Vagina (tissue), 2 donors: ENCODE measurements around the gene SLA2. TPM values are rescaled to one million over a fixed set of nuclear protein-coding genes. Genes with fewer than 3 reads are reported as not detected.

Source experiments
- DNase-seq, 2 donors: peaks; one replicate each; pipeline ENCODE4 v3.0.0-alpha.2; 2017; ENCODE audit errors: extremely low spot score in 2 of 2
- H3K27ac ChIP-seq: fragments of 200-600 bp; sonication (generic); one replicate; pipeline ENCODE4 v1.5.1; 2019
- H3K27me3 ChIP-seq: fragments of 200-600 bp; sonication (generic); one replicate; pipeline ENCODE4 v1.5.1; 2019
- H3K36me3 ChIP-seq, 2 donors: fragments of 200-600 bp; sonication (generic); one replicate each; pipeline ENCODE4 v1.5.1; 2017 to 2019
- H3K4me1 ChIP-seq: fragments of 200-600 bp; sonication (generic); one replicate; pipeline ENCODE4 v1.5.1; 2019
- H3K4me3 ChIP-seq, 2 donors: fragments of 200-600 bp; sonication (generic); 1 replicate in 1 of 2; 2 replicates in 1 of 2; pipeline ENCODE4 v1.5.1; 2016 to 2019
- H3K9me3 ChIP-seq: fragments of 200-600 bp; sonication (generic); one replicate; pipeline ENCODE4 v1.5.1; 2019
- CTCF ChIP-seq, 3 experiments: fragments of 450-650 bp in 2 of 3; fragments of 200-600 bp in 1 of 3; sonication (generic) in 1 of 3; IDR thresholded peaks; one replicate each; pipeline ENCODE4 v1.5.1; 2017 to 2019; ENCODE audit warnings: antibody characterized with exemption in 3 of 3, mild to moderate bottlenecking in 2 of 3, moderate library complexity in 2 of 3
- POLR2A ChIP-seq, 2 donors: fragments of 450-650 bp; IDR thresholded peaks; one replicate each; pipeline ENCODE4 v1.6.1; 2017; ENCODE audit warnings: antibody characterized with exemption in 2 of 2, mild to moderate bottlenecking in 2 of 2, moderate library complexity in 2 of 2
- POLR2AphosphoS5 ChIP-seq, 2 donors: sonication (generic); formaldehyde crosslinking; IDR thresholded peaks; one replicate each; pipeline ENCODE4 v1.9.0; 2017; ENCODE audit warnings: antibody characterized with exemption in 2 of 2, mild to moderate bottlenecking in 2 of 2, low read depth in 1 of 2; ENCODE audit not compliant: insufficient read depth in 1 of 2
- intact Hi-C: fragments of 100-400 bp; cut with DNase I; formaldehyde crosslinking; loops from one replicate; pipeline ENCODE4 v1.15.1; 2023
- total RNA-seq: library from RNA; depleted of rRNA; stranded (reverse); fragments of >200 nt; gene quantifications from one replicate; pipeline ENCODE4 v1.2.3, GENCODE V29; 2016

SLA2 gene
- total RNA-seq, 1 donor from 2014 or later = 3.7 TPM

- no peak for DNase-seq
- Histone ChIP-seq H3K4me1 (no peaks in the 10 kb centered on the region), H3K36me3 (peaks cover 0 to 11% of the 10 kb centered on the region in 2 donors), H3K4me3 (no peak overlapping the region), H3K27ac (no peak overlapping the region), H3K9me3 (no peaks in the 10 kb centered on the region), H3K27me3 (no peaks in the 10 kb centered on the region)
- intact Hi-C loops = no loop called here
- TF ChIP-seq POLR2A (IDR thresholded peaks at IDR 0.05) (no peak), CTCF (IDR thresholded peaks at IDR 0.05) (no peak), POLR2AphosphoS5 (IDR thresholded peaks at IDR 0.05; ENCODE audit: insufficient read depth in 1 of 2, low read depth in 1 of 2) (no peak)
Observed at GRCh38 chr20:36582821-36583220, 63.2 kb downstream of the SLA2 start.

- Histone ChIP-seq H3K27ac (no peak overlapping the region), H3K36me3 (peaks cover 0 to 11% of the 10 kb centered on the region in 2 donors), H3K4me3 (no peak overlapping the region), H3K9me3 (no peaks in the 10 kb centered on the region), H3K4me1 (no peaks in the 10 kb centered on the region), H3K27me3 (no peaks in the 10 kb centered on the region)
- intact Hi-C loops = no loop called here
- TF ChIP-seq POLR2AphosphoS5 (IDR thresholded peaks at IDR 0.05; ENCODE audit: insufficient read depth in 1 of 2, low read depth in 1 of 2) (no peak), CTCF (IDR thresholded peaks at IDR 0.05) (no peak), POLR2A (IDR thresholded peaks at IDR 0.05) (no peak)
- DNase-seq = no peak
Observed at GRCh38 chr20:36582322-36582721, 63.7 kb downstream of the SLA2 start.

GRCh38 chr20:36579996-36580545, 65.9 kb downstream of the SLA2 start:
- intact Hi-C loops = loop anchor here (10.0 kb wide), 1 partner anchor 285 kb away; a partner anchor contains a TSS
- peaks cover 0 to 11% of the 10 kb centered on the region in 2 donors for H3K36me3 ChIP-seq
- no peaks in the 10 kb centered on the region for H3K9me3 ChIP-seq
- H3K27ac ChIP-seq = no peak overlapping the region
- no peaks in the 10 kb centered on the region for H3K27me3 ChIP-seq
- no peak overlapping the region for H3K4me3 ChIP-seq
- peaks cover 13% of the 10 kb centered on the region for H3K4me1 ChIP-seq
- no peak for DNase-seq
- TF ChIP-seq POLR2A (IDR thresholded peaks at IDR 0.05) (no peak), CTCF (IDR thresholded peaks at IDR 0.05) (no peak), POLR2AphosphoS5 (IDR thresholded peaks at IDR 0.05; ENCODE audit: insufficient read depth in 1 of 2, low read depth in 1 of 2) (no peak)

GRCh38 chr20:36578356-36579041, 67.5 kb downstream of the SLA2 start:
- intact Hi-C loops = loop anchor here (10.0 kb wide), 1 partner anchor 286 kb away; a partner anchor contains a TSS
- no peak overlapping the region for H3K4me3 ChIP-seq
- H3K4me1 ChIP-seq = peaks cover 22% of the 10 kb centered on the region
- peaks cover 0 to 11% of the 10 kb centered on the region in 2 donors for H3K36me3 ChIP-seq
- no peak overlapping the region for H3K27ac ChIP-seq
- DNase-seq = no peak
- H3K27me3 ChIP-seq = no peaks in the 10 kb centered on the region
- no peak for TF ChIP-seq POLR2AphosphoS5 (IDR thresholded peaks at IDR 0.05; ENCODE audit: insufficient read depth in 1 of 2, low read depth in 1 of 2)
- TF ChIP-seq CTCF (IDR thresholded peaks at IDR 0.05) = no peak
- no peak for TF ChIP-seq POLR2A (IDR thresholded peaks at IDR 0.05)
- no peaks in the 10 kb centered on the region for H3K9me3 ChIP-seq

GRCh38 chr20:36576081-36576445, 69.9 kb downstream of the SLA2 start:
- no peak for DNase-seq
- intact Hi-C loops = loop anchor here (10.0 kb wide), 1 partner anchor 289 kb away; a partner anchor contains a TSS
- H3K27ac ChIP-seq = no peak overlapping the region

More at GRCh38 chr20:36576081-36576445, 69.9 kb downstream of the SLA2 start:
- Histone ChIP-seq H3K36me3 (peaks cover 0 to 11% of the 10 kb centered on the region in 2 donors), H3K27me3 (no peaks in the 10 kb centered on the region), H3K4me1 (peaks cover 29% of the 10 kb centered on the region), H3K9me3 (no peaks in the 10 kb centered on the region), H3K4me3 (no peak overlapping the region)
- TF ChIP-seq POLR2AphosphoS5 (IDR thresholded peaks at IDR 0.05; ENCODE audit: insufficient read depth in 1 of 2, low read depth in 1 of 2) = no peak
- no peak for TF ChIP-seq POLR2A (IDR thresholded peaks at IDR 0.05)
